Superior temporal gyrus (tissue), 1 donor: Measurements from ENCODE around the gene COQ4.

Experiments used
- DNase-seq: peaks from one replicate; pipeline ENCODE4 v3.0.0-alpha.2; 2016; ENCODE audit errors: extremely low spot score

Gene COQ4

GRCh38 chr9:128340691-128341434 lies 18.2 kb downstream of the COQ4 start:
- no peak for DNase-seq

DNA sequence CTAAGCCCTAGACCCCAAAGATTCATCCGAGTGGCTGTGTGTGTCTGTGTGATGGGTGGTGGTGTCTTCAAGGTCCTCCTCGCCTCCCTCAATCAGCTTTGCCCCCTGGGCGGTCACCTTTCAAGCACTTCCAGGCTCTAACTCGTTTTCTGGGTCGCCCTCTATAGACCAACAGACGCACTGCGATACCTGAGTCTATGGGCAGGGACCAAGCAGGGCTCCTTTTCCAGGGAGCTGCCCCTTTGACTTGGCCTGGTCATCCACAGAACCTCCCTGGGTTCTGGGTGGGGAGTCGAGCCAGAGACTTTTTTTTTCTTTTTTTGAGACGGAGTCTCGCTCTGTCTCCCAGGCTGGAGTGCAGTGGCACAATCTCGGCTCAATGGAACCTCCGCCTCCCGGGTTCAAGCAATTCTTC lies 18.8 kb downstream of the COQ4 start:
- peak; percentile 69 for DNase-seq

DNA sequence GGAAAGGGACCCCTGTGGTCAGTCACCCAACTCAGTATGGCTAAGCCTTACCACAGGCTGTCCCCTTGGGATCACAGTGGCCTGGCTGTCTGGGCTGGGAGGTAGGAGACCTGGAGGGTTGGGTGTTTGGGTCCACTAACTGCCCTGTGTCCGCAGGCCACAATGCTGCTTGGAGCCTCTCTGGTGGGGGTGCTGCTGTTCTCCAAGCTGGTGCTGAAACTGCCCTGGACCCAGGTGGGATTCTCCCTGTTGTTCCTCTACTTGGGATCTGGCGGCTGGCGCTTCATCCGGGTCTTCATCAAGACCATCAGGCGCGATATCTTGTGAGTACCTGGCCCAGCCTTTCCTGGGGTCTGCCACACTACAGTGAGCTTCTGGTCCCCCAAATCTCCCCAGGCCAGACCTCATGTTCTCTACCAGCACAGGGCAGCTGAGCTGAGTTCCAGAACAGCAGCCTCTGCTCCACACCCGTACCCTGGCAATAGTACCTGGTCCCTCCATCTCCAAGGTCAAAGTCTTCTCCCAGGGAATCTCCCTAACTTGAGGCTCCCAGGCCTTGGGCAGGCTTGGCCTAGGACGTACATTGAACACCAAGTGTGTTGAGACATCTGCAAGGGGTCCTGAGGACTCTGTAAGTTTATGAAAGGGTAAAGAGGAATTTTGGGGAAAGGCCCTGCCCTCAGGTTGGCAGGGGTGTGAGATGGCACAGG lies 20.5 kb downstream of the COQ4 start:
- DNase-seq, result no peak

- no peak for DNase-seq
Observed at GRCh38 chr9:128343855-128344254, 21.2 kb downstream of the COQ4 start.

GRCh38 chr9:128344931-128345605 lies 22.4 kb downstream of the COQ4 start:
- no peak for DNase-seq

DNA sequence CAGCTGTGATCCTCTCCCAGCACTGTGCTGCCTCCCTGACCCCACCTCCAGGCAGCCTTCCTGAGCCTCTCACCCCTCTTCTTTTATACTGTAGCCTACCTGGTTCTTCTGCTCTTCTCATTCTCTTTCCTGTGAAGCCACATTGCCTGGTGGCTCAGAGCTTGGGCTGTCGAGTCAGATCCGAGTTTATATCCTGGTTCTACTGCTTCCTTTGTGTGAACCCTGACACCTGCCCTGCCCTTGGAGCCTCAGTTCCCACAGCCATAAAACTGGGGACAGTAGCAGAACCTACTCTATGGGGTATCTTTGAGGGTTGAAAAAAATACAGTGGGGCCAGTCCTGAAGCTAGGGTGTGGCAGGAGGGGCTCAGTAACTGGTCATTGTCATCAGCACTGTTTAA lies 26.5 kb downstream of the COQ4 start:
- no peak for DNase-seq

DNA sequence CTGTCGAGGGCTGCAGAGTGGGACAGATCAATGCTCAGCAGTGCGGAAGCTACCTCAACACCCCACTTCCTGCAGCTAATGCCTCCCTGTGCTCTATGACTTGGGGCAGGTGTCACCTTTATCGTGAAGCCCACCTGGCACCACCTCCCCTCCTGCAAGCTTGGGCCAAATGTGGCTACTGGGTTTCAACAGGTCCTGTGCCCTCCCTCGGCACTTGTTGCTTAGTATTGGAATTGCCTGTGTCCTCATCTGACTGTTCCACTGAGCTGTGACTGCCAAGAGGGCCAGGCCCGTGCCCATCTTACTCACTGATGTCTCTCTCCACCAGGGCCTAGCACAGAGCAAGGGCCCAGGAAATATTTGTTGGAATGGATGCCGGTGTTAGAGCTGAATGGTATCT lies 27.1 kb downstream of the COQ4 start:
- DNase-seq, result no peak

DNA sequence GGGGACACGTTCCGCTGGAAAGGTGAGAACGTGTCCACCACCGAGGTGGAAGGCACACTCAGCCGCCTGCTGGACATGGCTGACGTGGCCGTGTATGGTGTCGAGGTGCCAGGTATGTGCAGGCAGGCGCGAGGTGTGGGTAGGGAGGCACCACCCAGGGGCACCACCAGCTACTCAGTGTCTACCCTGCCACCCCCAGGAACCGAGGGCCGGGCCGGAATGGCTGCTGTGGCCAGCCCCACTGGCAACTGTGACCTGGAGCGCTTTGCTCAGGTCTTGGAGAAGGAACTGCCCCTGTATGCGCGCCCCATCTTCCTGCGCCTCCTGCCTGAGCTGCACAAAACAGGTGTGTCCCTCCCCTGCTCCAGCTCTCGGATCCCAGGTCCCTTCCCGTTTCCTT lies 32.8 kb downstream of the COQ4 start:
- no peak for DNase-seq

DNA sequence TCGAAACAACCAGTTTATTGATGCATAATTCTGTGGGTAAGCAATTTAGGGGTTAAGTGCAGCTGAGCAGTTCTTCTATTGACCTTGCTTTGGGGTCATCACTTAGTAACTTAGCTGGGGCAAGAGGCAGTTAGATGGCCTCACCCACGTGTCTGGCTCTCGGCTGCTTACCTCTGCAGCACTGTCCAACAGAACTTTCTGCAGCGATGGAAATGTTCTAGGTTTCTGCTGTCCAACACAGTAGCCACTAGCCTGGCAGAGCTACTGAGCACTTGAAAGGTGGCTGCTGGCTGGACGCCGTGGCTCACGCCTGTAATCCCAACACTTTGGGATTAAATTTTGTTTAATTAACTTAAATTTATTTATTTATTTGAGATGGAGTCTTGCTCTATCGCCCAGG lies 35.5 kb downstream of the COQ4 start:
- DNase-seq, result no peak

DNA sequence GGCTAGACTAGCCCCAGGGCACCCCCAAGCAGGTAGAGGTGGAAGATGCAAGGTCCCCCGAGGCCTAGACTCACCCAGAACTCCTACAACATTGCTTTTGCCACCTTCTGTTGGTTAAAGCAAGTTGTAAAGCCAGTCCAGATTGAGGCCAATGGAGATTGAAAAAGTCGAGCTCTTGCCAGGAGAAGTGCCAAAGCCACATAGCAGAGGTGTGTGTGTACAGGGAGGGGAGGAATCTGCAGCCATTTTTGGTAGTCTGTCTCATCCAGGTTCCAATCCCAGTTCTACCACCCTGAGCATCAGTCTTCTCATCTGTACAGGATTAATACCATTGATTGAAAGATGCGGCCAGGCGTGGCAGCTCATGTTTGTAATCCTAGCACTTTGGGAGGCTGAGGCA lies 36.2 kb downstream of the COQ4 start:
- no peak for DNase-seq

DNA sequence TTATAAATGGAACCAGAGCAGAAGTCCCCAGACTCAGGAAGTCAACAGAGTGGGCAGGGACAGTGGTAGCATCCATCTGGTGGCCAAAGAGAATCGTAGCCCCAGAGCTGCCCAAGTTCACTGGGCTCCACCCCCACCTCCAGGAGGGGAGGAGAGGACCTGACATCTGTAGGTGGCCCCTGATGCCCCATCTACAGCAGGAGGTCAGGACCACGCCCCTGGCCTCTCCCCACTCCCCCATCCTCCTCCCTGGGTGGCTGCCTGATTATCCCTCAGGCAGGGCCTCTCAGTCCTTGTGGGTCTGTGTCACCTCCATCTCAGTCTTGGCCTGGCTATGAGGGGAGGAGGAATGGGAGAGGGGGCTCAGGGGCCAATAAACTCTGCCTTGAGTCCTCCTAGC lies 38.2 kb downstream of the COQ4 start:
- no peak for DNase-seq

DNA sequence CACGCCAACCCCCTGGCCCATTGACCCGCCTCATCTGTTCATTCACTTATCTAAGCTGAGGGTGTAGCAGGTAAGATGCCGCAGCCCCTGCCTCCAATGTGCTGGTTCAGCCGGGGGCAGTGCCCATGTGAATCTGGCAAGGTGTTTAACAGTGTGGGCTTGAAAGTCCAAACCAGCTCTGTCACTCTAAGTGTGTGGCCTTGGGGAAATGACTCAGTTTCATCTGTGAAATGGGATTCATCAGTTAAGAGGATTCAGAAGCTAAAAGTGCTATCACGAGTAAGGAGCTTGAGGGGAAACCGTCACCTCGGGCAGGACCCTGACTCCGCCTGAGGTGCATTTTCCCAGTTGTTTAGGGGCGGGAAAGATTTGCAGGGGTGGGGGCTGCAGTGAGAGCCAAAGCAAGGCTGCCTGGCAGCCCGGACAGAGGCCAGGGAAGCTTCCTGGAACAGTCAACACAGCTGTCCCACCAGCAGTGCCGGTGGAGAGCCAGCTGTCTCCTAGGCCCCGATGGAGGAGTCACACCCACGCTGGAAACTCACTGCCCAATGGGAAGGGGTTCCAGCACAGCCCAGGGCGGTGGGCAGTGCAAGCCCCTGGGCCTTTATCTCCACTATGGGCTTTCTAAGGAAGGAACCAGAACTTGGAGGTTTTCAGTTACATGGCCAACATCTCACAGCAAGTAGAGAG lies 38.8 kb downstream of the COQ4 start:
- no peak for DNase-seq

- DNase-seq, result peak; percentile 97
Observed at GRCh38 chr9:128361986-128362646, 39.5 kb downstream of the COQ4 start.

- no peak for DNase-seq
Observed at GRCh38 chr9:128362774-128363173, 40.1 kb downstream of the COQ4 start.

GRCh38 chr9:128365525-128365924 lies 42.9 kb downstream of the COQ4 start:
- DNase-seq, result no peak

GRCh38 chr9:128369024-128369706 lies 46.5 kb downstream of the COQ4 start:
- DNase-seq, result no peak

GRCh38 chr9:128370367-128370751 lies 47.7 kb downstream of the COQ4 start:
- no peak for DNase-seq

- peak; percentile 98 for DNase-seq
Observed at GRCh38 chr9:128370752-128371629, 48.4 kb downstream of the COQ4 start, which contains the start of gene URM1. Gene URM1, plus strand, starts transcription at chr9:128371374. Its CDS starts 7 bp downstream, at chr9:128371381.

GRCh38 chr9:128371630-128372117 lies 49.0 kb downstream of the COQ4 start:
- DNase-seq, result no peak

GRCh38 chr9:128372188-128372641 lies 49.6 kb downstream of the COQ4 start:
- peak; percentile 89 for DNase-seq
